ENCODE results near the gene BORCS5. TPM values are rescaled to one million over a fixed set of nuclear protein-coding genes. Genes with fewer than 3 reads are reported as not detected.

The BORCS5 gene
- total and polyA plus RNA-seq, 2 of the 8 experiments (the other 6 are each of a cell fraction or from before 2014, with no cell fraction given) = 8.3 to 17.4 TPM

DNA sequence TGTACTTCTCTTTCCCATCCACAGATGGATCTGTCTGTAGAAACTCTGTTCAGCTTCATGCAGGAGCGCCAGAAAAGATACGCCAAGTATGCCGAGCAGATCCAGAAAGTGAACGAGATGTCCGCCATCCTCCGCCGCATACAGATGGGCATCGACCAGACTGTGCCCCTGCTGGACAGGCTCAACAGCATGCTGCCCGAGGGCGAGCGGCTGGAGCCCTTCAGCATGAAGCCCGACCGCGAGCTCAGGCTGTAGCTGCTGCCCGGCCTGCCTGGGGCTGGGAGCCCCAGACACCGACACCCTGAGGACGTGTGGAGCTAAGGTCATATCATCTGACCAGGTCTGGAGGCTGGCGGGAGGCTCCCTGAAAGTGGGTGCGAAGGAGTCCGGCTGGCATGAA lies 108.6 kb downstream of the BORCS5 start:
- no peak overlapping the region for H2BK12ac ChIP-seq (ENCODE audit: low read depth, low read length)
- no peak overlapping the region for H2AFZ ChIP-seq (ENCODE audit: low read length)
- H4K91ac ChIP-seq (replicated peaks; ENCODE audit: insufficient read length, low read length) = no peak overlapping the region
- H3K14ac ChIP-seq (ENCODE audit: insufficient read length) = no peak overlapping the region
- CTCF ChIA-PET (ENCODE audit: partially characterized antibody) = interaction anchor here (0.6 to 2.1 kb wide), 9 partner anchors 11 to 240 kb away, joined by 3 to 9 read pairs (median 4); no protein-coding TSS in a partner anchor
- no peak overlapping the region for H3K27ac ChIP-seq (ENCODE audit: low read depth, low read length)
- H3K23me2 ChIP-seq (ENCODE audit: low read depth, low read length) = no peaks in the 10 kb centered on the region
- no peak overlapping the region for H2BK120ac ChIP-seq (replicated peaks; ENCODE audit: low read depth, low read length)
- no peak overlapping the region for H2BK15ac ChIP-seq (ENCODE audit: low read length)
- no peak overlapping the region for H4K8ac ChIP-seq (ENCODE audit: extremely low read depth, insufficient read depth, low read length)
- H3K4me2 ChIP-seq (ENCODE audit: insufficient read depth in 1 of 2, low read depth in 2 of 2, low read length in 2 of 2) = no peak overlapping the region
- no peaks in the 10 kb centered on the region for H3K79me1 ChIP-seq (ENCODE audit: low read depth, low read length)
- no peak overlapping the region for H3K18ac ChIP-seq (ENCODE audit: extremely low read depth, low read length)
- H2BK20ac ChIP-seq (ENCODE audit: low read length) = no peak overlapping the region
- H2BK5ac ChIP-seq (ENCODE audit: low read depth, low read length) = no peak overlapping the region
- H2AK5ac ChIP-seq (ENCODE audit: low read depth, low read length) = no peak overlapping the region
- H3K4ac ChIP-seq (replicated peaks; ENCODE audit: insufficient read length, low read depth, low read length) = no peak overlapping the region
- H3K4me1 ChIP-seq (replicated peaks in 1 of 4; ENCODE audit: control insufficient read depth in 3 of 4, insufficient read depth in 4 of 4, low read length in 3 of 4) = no peaks in the 10 kb centered on the region; a peak in 2 of 7 replicates
- no peak overlapping the region for H3K9ac ChIP-seq (replicated peaks in 1 of 4; ENCODE audit: extremely low read depth in 1 of 4, low read depth in 3 of 4, low read length in 3 of 4)
- H3K79me2 ChIP-seq (ENCODE audit: control insufficient read depth in 1 of 2, insufficient read depth in 2 of 2, low read length in 2 of 2) = no peaks in the 10 kb centered on the region
- peaks cover 6 to 7% of the 10 kb centered on the region in 2 experiments; a peak in 3 of 4 replicates for H3K9me3 ChIP-seq (ENCODE audit: insufficient read depth in 2 of 2, low read depth in 1 of 2, low read length in 1 of 2)
- DNase-seq (ENCODE audit: low read depth in 1 of 2, low spot score in 2 of 2) = no peak
- H3K36me3 ChIP-seq (ENCODE audit: control insufficient read depth in 2 of 4, insufficient read depth in 4 of 4, low read length in 3 of 4) = peaks cover 0 to 7% (median 0%) of the 10 kb centered on the region in 4 experiments; a peak in 1 of 8 replicates
- no peak overlapping the region for H3K4me3 ChIP-seq (ENCODE audit: extremely low read depth in 1 of 4, insufficient read depth in 2 of 4, low read depth in 3 of 4, low read length in 4 of 4)
- H3K27me3 ChIP-seq (replicated peaks in 1 of 4; ENCODE audit: control insufficient read depth in 3 of 4, extremely low read depth in 1 of 4, insufficient read depth in 3 of 4, low read length in 3 of 4) = no peaks in the 10 kb centered on the region
- POLR2A ChIA-PET (ENCODE audit: partially characterized antibody) = interaction anchor here (2.2 kb wide), 1 partner anchor 80 kb away, joined by 5 read pairs; no protein-coding TSS in a partner anchor
- no peak overlapping the region for H3K56ac ChIP-seq (replicated peaks; ENCODE audit: insufficient read length, low read depth, low read length)
- no peak for FAIRE-seq
- TF ChIP-seq BCL11A (IDR thresholded peaks at IDR 0.05; ENCODE audit: low read depth in 2 of 2, low read length in 2 of 2) (no peak), NRF1 (IDR thresholded peaks at IDR 0.05; ENCODE audit: low read depth, low read length) (no peak), SP4 (IDR thresholded peaks at IDR 0.05; ENCODE audit: low read length) (no peak), NANOG (IDR thresholded peaks at IDR 0.05; ENCODE audit: insufficient read depth, low read depth, low read length, poor library complexity, severe bottlenecking) (no peak), SP2 (IDR thresholded peaks at IDR 0.05; ENCODE audit: low read length) (no peak), KDM4A (IDR thresholded peaks at IDR 0.05; ENCODE audit: low read depth, low read length, severe bottlenecking) (no peak), HDAC2 (IDR thresholded peaks at IDR 0.05; ENCODE audit: borderline replicate concordance in 1 of 2, low read depth in 2 of 2, low read length in 2 of 2) (no peak), SIN3A (conservative IDR thresholded peaks at IDR 0.05 in 1 of 2, IDR thresholded peaks at IDR 0.05 in 1 of 2; ENCODE audit: low read depth in 1 of 2, low read length in 2 of 2) (no peak)
- no peak overlapping the region for H4K5ac ChIP-seq (ENCODE audit: insufficient read length, low read depth, low read length)
- H3K23ac ChIP-seq (ENCODE audit: insufficient read length) = no peak overlapping the region
- WGBS, 2 experiments (ENCODE audit: extremely low coverage in 1 of 2, insufficient coverage in 1 of 2, insufficient read length in 1 of 2, insufficient replicate concordance in 2 of 2, low coverage in 1 of 2, low lambda C conversion rate in 2 of 2, missing lambda C conversion rate in 1 of 2) = 96% methylated on average over 17 of the region's 20 CpGs; no CpG with 5 or more reads in 1 of the 2 experiments
- H4K20me1 ChIP-seq (replicated peaks in 1 of 2; ENCODE audit: control insufficient read depth in 1 of 2, insufficient read depth in 2 of 2, low read length in 2 of 2) = no peaks in the 10 kb centered on the region
